GM18909 (cell line): ENCODE results near the gene TNS2.

ENCODE experiments used
- ATAC-seq: cut with Tn5 transposase; IDR thresholded peaks from one replicate; pipeline ENCODE4 v1.9.1; 2021; ENCODE audit warnings: mild to moderate bottlenecking; ENCODE audit not compliant: unreplicated experiment, poor library complexity

TNS2 gene

GRCh38 chr12:53039851-53040250, 10.0 kb upstream of the TNS2 start:
- ATAC-seq = no peak

GRCh38 chr12:53042607-53043454, 7.0 kb upstream of the TNS2 start:
- no peak for ATAC-seq

GRCh38 chr12:53044052-53044581, 5.7 kb upstream of the TNS2 start:
- no peak for ATAC-seq

- ATAC-seq = no peak
Measured at GRCh38 chr12:53044896-53045695, 4.8 kb upstream of the TNS2 start.

GRCh38 chr12:53045696-53046045, 4.2 kb upstream of the TNS2 start:
- ATAC-seq = no peak

- ATAC-seq = peak; percentile 33
Measured at GRCh38 chr12:53046655-53047220, 3.1 kb upstream of the TNS2 start.

- ATAC-seq = peak; percentile 68
Measured at GRCh38 chr12:53047221-53048032, 2.4 kb upstream of the TNS2 start.

- ATAC-seq = no peak
Measured at GRCh38 chr12:53048033-53048779, 1.7 kb upstream of the TNS2 start.

GRCh38 chr12:53048780-53049401, 974 bp upstream of the TNS2 start:
- no peak for ATAC-seq

GRCh38 chr12:53050426-53051057, 677 bp downstream of the TNS2 start:
- ATAC-seq = no peak

GRCh38 chr12:53051058-53051880, 1.4 kb downstream of the TNS2 start:
- no peak for ATAC-seq

- ATAC-seq = no peak
Measured at GRCh38 chr12:53051881-53052412, 2.1 kb downstream of the TNS2 start.

- no peak for ATAC-seq
Measured at GRCh38 chr12:53052419-53053217, 2.8 kb downstream of the TNS2 start.

- no peak for ATAC-seq
Measured at GRCh38 chr12:53053218-53054111, 3.6 kb downstream of the TNS2 start.

GRCh38 chr12:53054112-53054878, 4.4 kb downstream of the TNS2 start:
- peak; percentile 90 for ATAC-seq
